ENCODE results near the gene AMER1. TPM values are rescaled to one million over a fixed set of nuclear protein-coding genes. Genes with fewer than 3 reads are reported as not detected.
A peak's percentile ranks its signal among the peaks of the same experiment; 100 is the strongest.

Gene AMER1
- total RNA-seq, 4 donors from 2014 or later, result 4.0 to 11.1 (median 5.1) TPM

- intact Hi-C loops (cut with DNase I), result no loop called here
- Histone ChIP-seq H3K9me3 (no peaks in the 10 kb centered on the region), H3K36me3 (no peaks in the 10 kb centered on the region), H3K27me3 (no peaks in the 10 kb centered on the region), H3K4me3 (no peak overlapping the region), H3K4me1 (peaks cover 0 to 25% (median 0%) of the 10 kb centered on the region in 3 donors), H3K27ac (peak overlapping the region in 3 of 4 donors; percentile 19 to 60 (median 30))
- no peak for DNase-seq
- TF ChIP-seq POLR2A (IDR thresholded peaks at IDR 0.05), result no peak
- TF ChIP-seq CTCF (IDR thresholded peaks at IDR 0.05), result no peak
- 60% methylated on average over 1 of the region's 6 CpGs; no CpG with 5 or more reads in 1 of the 2 donors for WGBS, 2 donors
Measured at GRCh38 chrX:64152857-64153256, 52.7 kb downstream of the AMER1 start.

GRCh38 chrX:64151911-64152310 lies 53.6 kb downstream of the AMER1 start:
- no peak for DNase-seq
- TF ChIP-seq CTCF (IDR thresholded peaks at IDR 0.05) (no peak), POLR2A (IDR thresholded peaks at IDR 0.05) (no peak)
- Histone ChIP-seq H3K4me3 (no peak overlapping the region), H3K27me3 (no peaks in the 10 kb centered on the region), H3K9me3 (no peaks in the 10 kb centered on the region), H3K36me3 (no peaks in the 10 kb centered on the region), H3K27ac (peak overlapping the region in 3 of 4 donors; percentile 19 to 60 (median 30)), H3K4me1 (peaks cover 0 to 25% (median 0%) of the 10 kb centered on the region in 3 donors)
- intact Hi-C loops (cut with DNase I), result no loop called here

GRCh38 chrX:64150775-64151174 lies 54.7 kb downstream of the AMER1 start:
- peaks cover 0 to 25% (median 0%) of the 10 kb centered on the region in 3 donors for H3K4me1 ChIP-seq
- WGBS, 2 donors, result 46 to 77% methylated on average over 2 of the region's 2 CpGs

More at GRCh38 chrX:64150775-64151174, 54.7 kb downstream of the AMER1 start:
- TF ChIP-seq POLR2A (IDR thresholded peaks at IDR 0.05), result no peak
- TF ChIP-seq CTCF (IDR thresholded peaks at IDR 0.05), result no peak
- no peaks in the 10 kb centered on the region for H3K27me3 ChIP-seq
- intact Hi-C loops (cut with DNase I), result no loop called here
- no peak overlapping the region for H3K27ac ChIP-seq
- no peaks in the 10 kb centered on the region for H3K36me3 ChIP-seq
- H3K4me3 ChIP-seq, result no peak overlapping the region
- DNase-seq, result no peak
- no peaks in the 10 kb centered on the region for H3K9me3 ChIP-seq

Small RNA genes lying within 50 kb of the gene (small RNA-seq; reads per million reads assigned to genes)
- 0 reads per million in 4 donors for gene RN7SL799P

Other genes with a start within 250 kb of the AMER1 start
- under 1 TPM in 1 of 4 donors, not detected in 3; 0.21 TPM for gene ASB12, start 24.9 kb upstream of the AMER1 start, total RNA-seq
- gene MTMR8, start 189.7 kb upstream of the AMER1 start, total RNA-seq, result 1 to 10 TPM; 1.0 to 3.2 (median 2.4) TPM